HG02840 (cell line): Measurements from ENCODE around the gene GPR132.
"Not testable (repeated sequence)": the region's sequence is repeated elsewhere in the genome, so short reads cannot be mapped to it uniquely, and the experiment has no call there.

Experiments
- ATAC-seq: cut with Tn5 transposase; IDR thresholded peaks from one replicate; pipeline ENCODE4 v1.9.1; 2021; ENCODE audit warnings: mild to moderate bottlenecking, moderate library complexity, moderate number of reproducible peaks; ENCODE audit not compliant: unreplicated experiment, low FRiP score

Gene GPR132

GRCh38 chr14:105045710-105046326 lies 19.4 kb downstream of the GPR132 start:
- ATAC-seq: no peak

- ATAC-seq: no peak
Measured at GRCh38 chr14:105043641-105044040, 21.6 kb downstream of the GPR132 start.

GRCh38 chr14:105042813-105043212 lies 22.4 kb downstream of the GPR132 start:
- no peak for ATAC-seq

GRCh38 chr14:105041841-105042765 lies 23.1 kb downstream of the GPR132 start:
- no peak for ATAC-seq

GRCh38 chr14:105039458-105040205 lies 25.6 kb downstream of the GPR132 start:
- no peak for ATAC-seq

GRCh38 chr14:105035616-105036015 lies 29.6 kb downstream of the GPR132 start:
- not testable (repeated sequence) for ATAC-seq

- no peak for ATAC-seq
Measured at GRCh38 chr14:105034315-105035039, 30.8 kb downstream of the GPR132 start.

- ATAC-seq: not testable (repeated sequence)
Measured at GRCh38 chr14:105033412-105033900, 31.8 kb downstream of the GPR132 start.

- ATAC-seq: not testable (repeated sequence)
Measured at GRCh38 chr14:105032451-105032901, 32.8 kb downstream of the GPR132 start.

- ATAC-seq: no peak
Measured at GRCh38 chr14:105030836-105031396, 34.3 kb downstream of the GPR132 start.

- no peak for ATAC-seq
Measured at GRCh38 chr14:105030194-105030593, 35.0 kb downstream of the GPR132 start.

GRCh38 chr14:105029402-105029801 lies 35.8 kb downstream of the GPR132 start:
- no peak for ATAC-seq

- ATAC-seq: no peak
Measured at GRCh38 chr14:105028251-105028927, 36.8 kb downstream of the GPR132 start.

GRCh38 chr14:105027718-105028117 lies 37.5 kb downstream of the GPR132 start:
- not testable (repeated sequence) for ATAC-seq

GRCh38 chr14:105026802-105027563 lies 38.2 kb downstream of the GPR132 start:
- no peak for ATAC-seq

- no peak for ATAC-seq
Measured at GRCh38 chr14:105026033-105026785, 39.0 kb downstream of the GPR132 start.

GRCh38 chr14:105025429-105025828 lies 39.8 kb downstream of the GPR132 start:
- no peak for ATAC-seq
